ENCODE data around the gene RFX3.

RFX3 gene

GRCh38 chr9:3256571-3257330 lies 269.1 kb downstream of the RFX3 start:
- Histone ChIP-seq H3K4me1 (ENCODE audit: control insufficient read depth, insufficient read depth, low read length) (no peaks in the 10 kb centered on the region), H3K36me3 (ENCODE audit: control insufficient read depth, insufficient read depth, low read length) (no peaks in the 10 kb centered on the region), H3K9me3 (ENCODE audit: control insufficient read depth, insufficient read depth, low read length) (no peaks in the 10 kb centered on the region), H3K27me3 (ENCODE audit: control insufficient read depth, insufficient read depth, low read length) (no peaks in the 10 kb centered on the region), H3K27ac (ENCODE audit: low read length) (no peak overlapping the region), H3K4me3 (ENCODE audit: low read length) (no peak overlapping the region)
- WGBS (ENCODE audit: insufficient coverage, insufficient read length), result no CpG with 5 or more reads among the region's 3 CpGs
- DNase-seq (ENCODE audit: low read depth, low spot score), result no peak

GRCh38 chr9:3251309-3251708 lies 274.5 kb downstream of the RFX3 start:
- no peak for DNase-seq (ENCODE audit: low read depth, low spot score)
- Histone ChIP-seq H3K36me3 (ENCODE audit: control insufficient read depth, insufficient read depth, low read length) (0 out of 2 replicates have a peak, but pooled peaks cover 2% of the 10 kb centered on the region), H3K4me3 (ENCODE audit: low read length) (no peak overlapping the region), H3K4me1 (ENCODE audit: control insufficient read depth, insufficient read depth, low read length) (no peaks in the 10 kb centered on the region), H3K27ac (ENCODE audit: low read length) (no peak overlapping the region), H3K9me3 (ENCODE audit: control insufficient read depth, insufficient read depth, low read length) (no peaks in the 10 kb centered on the region), H3K27me3 (ENCODE audit: control insufficient read depth, insufficient read depth, low read length) (no peaks in the 10 kb centered on the region)
- WGBS (ENCODE audit: insufficient coverage, insufficient read length), result no CpG with 5 or more reads among the region's 2 CpGs

GRCh38 chr9:3250741-3251140 lies 275.1 kb downstream of the RFX3 start:
- Histone ChIP-seq H3K36me3 (ENCODE audit: control insufficient read depth, insufficient read depth, low read length) (0 out of 2 replicates have a peak, but pooled peaks cover 2% of the 10 kb centered on the region), H3K4me3 (ENCODE audit: low read length) (no peak overlapping the region), H3K9me3 (ENCODE audit: control insufficient read depth, insufficient read depth, low read length) (no peaks in the 10 kb centered on the region), H3K4me1 (ENCODE audit: control insufficient read depth, insufficient read depth, low read length) (no peaks in the 10 kb centered on the region), H3K27ac (ENCODE audit: low read length) (no peak overlapping the region), H3K27me3 (ENCODE audit: control insufficient read depth, insufficient read depth, low read length) (no peaks in the 10 kb centered on the region)
- DNase-seq (ENCODE audit: low read depth, low spot score), result no peak
- 100% methylated on average over 1 of the region's 4 CpGs for WGBS (ENCODE audit: insufficient coverage, insufficient read length)

GRCh38 chr9:3247211-3247610 lies 278.6 kb downstream of the RFX3 start:
- H3K4me3 ChIP-seq (ENCODE audit: low read length), result no peak overlapping the region
- 0 out of 2 replicates have a peak, but pooled peaks cover 2% of the 10 kb centered on the region for H3K36me3 ChIP-seq (ENCODE audit: control insufficient read depth, insufficient read depth, low read length)
- no peaks in the 10 kb centered on the region for H3K4me1 ChIP-seq (ENCODE audit: control insufficient read depth, insufficient read depth, low read length)
- H3K27ac ChIP-seq (ENCODE audit: low read length), result no peak overlapping the region
- no peaks in the 10 kb centered on the region for H3K9me3 ChIP-seq (ENCODE audit: control insufficient read depth, insufficient read depth, low read length)
- no peak for DNase-seq (ENCODE audit: low read depth, low spot score)
- WGBS (ENCODE audit: insufficient coverage, insufficient read length), result no CpG with 5 or more reads among the region's 3 CpGs
- H3K27me3 ChIP-seq (ENCODE audit: control insufficient read depth, insufficient read depth, low read length), result no peaks in the 10 kb centered on the region

GRCh38 chr9:3246241-3246640 lies 279.6 kb downstream of the RFX3 start:
- Histone ChIP-seq H3K4me3 (ENCODE audit: low read length) (no peak overlapping the region), H3K27ac (ENCODE audit: low read length) (no peak overlapping the region)
- no CpG with 5 or more reads among the region's 3 CpGs for WGBS (ENCODE audit: insufficient coverage, insufficient read length)

GRCh38 chr9:3244963-3245653 lies 280.7 kb downstream of the RFX3 start:
- Histone ChIP-seq H3K27me3 (ENCODE audit: control insufficient read depth, insufficient read depth, low read length) (no peaks in the 10 kb centered on the region), H3K36me3 (ENCODE audit: control insufficient read depth, insufficient read depth, low read length) (0 out of 2 replicates have a peak, but pooled peaks cover 2% of the 10 kb centered on the region), H3K9me3 (ENCODE audit: control insufficient read depth, insufficient read depth, low read length) (no peaks in the 10 kb centered on the region), H3K27ac (ENCODE audit: low read length) (no peak overlapping the region), H3K4me3 (ENCODE audit: low read length) (no peak overlapping the region), H3K4me1 (ENCODE audit: control insufficient read depth, insufficient read depth, low read length) (no peaks in the 10 kb centered on the region)
- DNase-seq (ENCODE audit: low read depth, low spot score), result no peak
- WGBS (ENCODE audit: insufficient coverage, insufficient read length), result no CpG with 5 or more reads among the region's 5 CpGs

More at GRCh38 chr9:3246241-3246640, 279.6 kb downstream of the RFX3 start:
- Histone ChIP-seq H3K27me3 (ENCODE audit: control insufficient read depth, insufficient read depth, low read length) (no peaks in the 10 kb centered on the region), H3K9me3 (ENCODE audit: control insufficient read depth, insufficient read depth, low read length) (no peaks in the 10 kb centered on the region), H3K4me1 (ENCODE audit: control insufficient read depth, insufficient read depth, low read length) (no peaks in the 10 kb centered on the region), H3K36me3 (ENCODE audit: control insufficient read depth, insufficient read depth, low read length) (0 out of 2 replicates have a peak, but pooled peaks cover 2% of the 10 kb centered on the region)
- DNase-seq (ENCODE audit: low read depth, low spot score), result no peak

GRCh38 chr9:3243683-3244082 lies 282.1 kb downstream of the RFX3 start:
- WGBS (ENCODE audit: insufficient coverage, insufficient read length), result no CpG with 5 or more reads among the region's 4 CpGs

GRCh38 chr9:3241290-3241689 lies 284.5 kb downstream of the RFX3 start:
- H3K27me3 ChIP-seq (ENCODE audit: control insufficient read depth, insufficient read depth, low read length), result no peaks in the 10 kb centered on the region
- H3K9me3 ChIP-seq (ENCODE audit: control insufficient read depth, insufficient read depth, low read length), result no peaks in the 10 kb centered on the region
- no CpG with 5 or more reads among the region's 3 CpGs for WGBS (ENCODE audit: insufficient coverage, insufficient read length)
- H3K4me3 ChIP-seq (ENCODE audit: low read length), result no peak overlapping the region
- H3K4me1 ChIP-seq (ENCODE audit: control insufficient read depth, insufficient read depth, low read length), result no peaks in the 10 kb centered on the region
- no peak for DNase-seq (ENCODE audit: low read depth, low spot score)
- H3K27ac ChIP-seq (ENCODE audit: low read length), result no peak overlapping the region
- H3K36me3 ChIP-seq (ENCODE audit: control insufficient read depth, insufficient read depth, low read length), result no peaks in the 10 kb centered on the region

More at GRCh38 chr9:3243683-3244082, 282.1 kb downstream of the RFX3 start:
- no peak overlapping the region for H3K4me3 ChIP-seq (ENCODE audit: low read length)
- no peaks in the 10 kb centered on the region for H3K4me1 ChIP-seq (ENCODE audit: control insufficient read depth, insufficient read depth, low read length)
- no peak overlapping the region for H3K27ac ChIP-seq (ENCODE audit: low read length)
- H3K27me3 ChIP-seq (ENCODE audit: control insufficient read depth, insufficient read depth, low read length), result no peaks in the 10 kb centered on the region
- H3K9me3 ChIP-seq (ENCODE audit: control insufficient read depth, insufficient read depth, low read length), result no peaks in the 10 kb centered on the region
- DNase-seq (ENCODE audit: low read depth, low spot score), result no peak
- 0 out of 2 replicates have a peak, but pooled peaks cover 2% of the 10 kb centered on the region for H3K36me3 ChIP-seq (ENCODE audit: control insufficient read depth, insufficient read depth, low read length)

- no peaks in the 10 kb centered on the region for H3K36me3 ChIP-seq (ENCODE audit: control insufficient read depth, insufficient read depth, low read length)
- H3K9me3 ChIP-seq (ENCODE audit: control insufficient read depth, insufficient read depth, low read length), result no peaks in the 10 kb centered on the region
- H3K4me3 ChIP-seq (ENCODE audit: low read length), result no peak overlapping the region
- H3K27ac ChIP-seq (ENCODE audit: low read length), result no peak overlapping the region
- H3K27me3 ChIP-seq (ENCODE audit: control insufficient read depth, insufficient read depth, low read length), result no peaks in the 10 kb centered on the region
- H3K4me1 ChIP-seq (ENCODE audit: control insufficient read depth, insufficient read depth, low read length), result no peaks in the 10 kb centered on the region
- DNase-seq (ENCODE audit: low read depth, low spot score), result peak; percentile 64
- WGBS (ENCODE audit: insufficient coverage, insufficient read length), result no CpG with 5 or more reads among the region's 3 CpGs
Measured at GRCh38 chr9:3240656-3241268, 285.0 kb downstream of the RFX3 start.

- Histone ChIP-seq H3K27me3 (ENCODE audit: control insufficient read depth, insufficient read depth, low read length) (no peaks in the 10 kb centered on the region), H3K27ac (ENCODE audit: low read length) (no peak overlapping the region), H3K4me1 (ENCODE audit: control insufficient read depth, insufficient read depth, low read length) (no peaks in the 10 kb centered on the region), H3K9me3 (ENCODE audit: control insufficient read depth, insufficient read depth, low read length) (no peaks in the 10 kb centered on the region), H3K4me3 (ENCODE audit: low read length) (no peak overlapping the region), H3K36me3 (ENCODE audit: control insufficient read depth, insufficient read depth, low read length) (no peaks in the 10 kb centered on the region)
- WGBS (ENCODE audit: insufficient coverage, insufficient read length), result no CpG with 5 or more reads among the region's 4 CpGs
- DNase-seq (ENCODE audit: low read depth, low spot score), result no peak
Measured at GRCh38 chr9:3239240-3239639, 286.6 kb downstream of the RFX3 start.
